Measurements from ENCODE around the gene STK11IP. TPM values are rescaled to one million over a fixed set of nuclear protein-coding genes. Genes with fewer than 3 reads are reported as not detected.

Gene STK11IP
- total and polyA plus RNA-seq, 2 of the 13 experiments (the other 11 are each of a cell fraction or from before 2014, with no cell fraction given): 12.8 to 24.0 TPM

GRCh38 chr2:219575566-219576504 is 21.8 kb upstream of the STK11IP start (continued):
- TF ChIP-seq ZNF710 (CRISPR knock-in tag; IDR thresholded peaks at IDR 0.05; ENCODE audit: borderline replicate concordance) (no peak), ARID4A (CRISPR knock-in tag; IDR thresholded peaks at IDR 0.05; ENCODE audit: borderline replicate concordance) (no peak), ZMYM3 (CRISPR knock-in tag; IDR thresholded peaks at IDR 0.05) (no peak), ZFY (CRISPR knock-in tag; IDR thresholded peaks at IDR 0.05) (peak; percentile 21; the same call in 1 of the 2 replicates), ZNF737 (CRISPR knock-in tag; IDR thresholded peaks at IDR 0.05; ENCODE audit: borderline replicate concordance) (no peak), PRPF4 (IDR thresholded peaks at IDR 0.05; ENCODE audit: low read depth, low read length, poor library complexity, severe bottlenecking) (no peak), CREB1 (IDR thresholded peaks at IDR 0.05) (no peak), CREB1 (CRISPR knock-in tag; IDR thresholded peaks at IDR 0.05) (no peak; the same call in 1 of the 2 replicates), PCBP2 (optimal IDR thresholded peaks at IDR 0.05; ENCODE audit: low read depth, low read length, poor library complexity, severe bottlenecking) (no peak), ZNF275 (CRISPR knock-in tag; IDR thresholded peaks at IDR 0.05; ENCODE audit: borderline replicate concordance) (peak; percentile 57; the same call in 1 of the 2 replicates), MIER2 (CRISPR knock-in tag; IDR thresholded peaks at IDR 0.05) (no peak), CBFB (CRISPR knock-in tag; IDR thresholded peaks at IDR 0.05) (no peak), SIX4 (CRISPR knock-in tag; IDR thresholded peaks at IDR 0.05) (no peak), TCF7 (IDR thresholded peaks at IDR 0.05; ENCODE audit: low read depth) (peak; percentile 47), RARA (CRISPR knock-in tag; IDR thresholded peaks at IDR 0.05) (peak; percentile 95), MAX (IDR thresholded peaks at IDR 0.05) (no peak), ZFP37 (CRISPR knock-in tag; IDR thresholded peaks at IDR 0.05; ENCODE audit: borderline replicate concordance) (peak; percentile 66; the same call in 1 of the 2 replicates), GLI4 (CRISPR knock-in tag; IDR thresholded peaks at IDR 0.05; ENCODE audit: borderline replicate concordance) (no peak), RXRB (CRISPR knock-in tag; IDR thresholded peaks at IDR 0.05; ENCODE audit: borderline replicate concordance) (peak; percentile 71), SIN3A (IDR thresholded peaks at IDR 0.05; ENCODE audit: borderline replicate concordance, low read depth, low read length) (0 out of 2 replicates have a peak, but pooled peaks have one; percentile 18), SAP130 (CRISPR knock-in tag; IDR thresholded peaks at IDR 0.05; ENCODE audit: low read depth) (no peak), XRCC5 (optimal IDR thresholded peaks at IDR 0.05; ENCODE audit: low read length) (no peak)

Data from HepG2 (cell line).